Measurements from ENCODE around the gene CABLES1.

Gene CABLES1

GRCh38 chr18:23291456-23292205 lies 156.3 kb downstream of the CABLES1 start:
- in situ Hi-C loops (cut with HindIII; ENCODE audit: low sequenced_read_pairs): no loop called here
- H3K4me3 ChIP-seq (ENCODE audit: low read depth, low read length): no peak overlapping the region
- TF ChIP-seq CTCF (IDR thresholded peaks at IDR 0.05; ENCODE audit: low read depth, low read length, missing control alignments): no peak
- DNase-seq (ENCODE audit: low read depth): peak; percentile 70

DNA sequence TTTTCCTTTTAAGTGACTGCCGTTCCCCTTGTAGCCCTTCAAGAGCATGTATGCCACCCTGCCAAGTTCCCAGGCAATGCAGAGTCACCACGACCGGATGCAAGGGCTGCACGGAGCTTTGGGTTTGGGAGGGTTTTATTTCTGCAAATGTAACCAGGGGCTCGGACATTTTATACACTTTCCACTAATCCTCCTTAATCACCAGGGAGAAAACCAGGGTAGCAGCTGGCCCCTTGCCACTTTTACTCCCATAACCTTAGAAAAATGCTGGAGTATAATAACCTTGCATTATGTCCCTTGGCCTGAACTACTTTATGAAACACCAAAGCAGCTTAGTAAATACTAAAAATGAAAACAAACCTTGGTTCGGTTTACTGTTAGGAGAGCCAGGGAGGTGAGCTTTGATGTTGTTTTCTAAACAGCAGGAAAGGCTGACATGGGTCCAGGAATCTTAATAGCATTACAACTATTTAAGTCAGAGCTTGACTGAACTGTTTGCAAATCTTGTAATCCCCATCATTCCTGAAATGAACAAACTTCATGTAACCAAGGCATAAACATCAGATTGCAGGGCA lies 165.0 kb downstream of the CABLES1 start:
- H3K4me3 ChIP-seq (ENCODE audit: low read depth, low read length): no peak overlapping the region
- TF ChIP-seq CTCF (IDR thresholded peaks at IDR 0.05; ENCODE audit: low read depth, low read length, missing control alignments): no peak
- in situ Hi-C loops (cut with HindIII; ENCODE audit: low sequenced_read_pairs): no loop called here
- DNase-seq (ENCODE audit: low read depth): no peak

- in situ Hi-C loops (cut with HindIII; ENCODE audit: low sequenced_read_pairs): no loop called here
- H3K4me3 ChIP-seq (ENCODE audit: low read depth, low read length): no peak overlapping the region
- no peak for DNase-seq (ENCODE audit: low read depth)
- no peak for TF ChIP-seq CTCF (IDR thresholded peaks at IDR 0.05; ENCODE audit: low read depth, low read length, missing control alignments)
Observed at GRCh38 chr18:23301972-23302371, 166.7 kb downstream of the CABLES1 start.

GRCh38 chr18:23302511-23302850 lies 167.2 kb downstream of the CABLES1 start:
- TF ChIP-seq CTCF (IDR thresholded peaks at IDR 0.05; ENCODE audit: low read depth, low read length, missing control alignments): no peak
- H3K4me3 ChIP-seq (ENCODE audit: low read depth, low read length): no peak overlapping the region
- DNase-seq (ENCODE audit: low read depth): no peak
- in situ Hi-C loops (cut with HindIII; ENCODE audit: low sequenced_read_pairs): no loop called here

DNA sequence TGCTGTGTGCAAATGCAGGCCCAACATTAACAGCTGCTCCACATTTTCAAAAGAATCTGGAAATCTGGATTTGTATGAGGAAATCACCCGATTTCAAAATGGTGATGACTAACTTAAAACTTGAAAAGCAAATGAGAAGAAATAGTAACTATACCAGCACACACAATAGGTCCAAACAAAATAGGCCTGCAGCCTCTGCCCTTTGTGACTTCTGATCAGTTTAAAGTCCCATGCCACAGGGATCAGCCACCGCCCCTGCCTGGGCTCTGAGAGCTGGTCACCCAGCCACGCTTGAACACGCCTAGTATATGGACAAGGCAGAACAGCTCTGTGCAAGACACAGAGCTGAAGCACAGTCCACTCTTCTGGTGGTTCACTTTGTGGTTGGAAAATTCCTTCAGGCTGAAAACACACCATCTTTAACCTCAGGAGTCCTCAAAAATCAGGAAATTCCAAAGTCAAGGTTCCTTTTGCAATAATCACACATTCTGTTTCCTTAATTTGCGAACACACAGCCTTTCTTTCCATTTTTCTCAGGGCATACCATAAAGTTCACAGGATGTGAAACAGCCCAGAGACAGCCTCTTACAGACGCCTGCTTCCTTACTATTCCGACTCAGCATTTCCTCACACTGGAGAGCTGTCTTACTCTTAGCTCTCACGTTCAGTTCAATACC lies 167.7 kb downstream of the CABLES1 start:
- in situ Hi-C loops (cut with HindIII; ENCODE audit: low sequenced_read_pairs): no loop called here
- no peak overlapping the region for H3K4me3 ChIP-seq (ENCODE audit: low read depth, low read length)

GRCh38 chr18:23306822-23307221 lies 171.5 kb downstream of the CABLES1 start:
- no peak for DNase-seq (ENCODE audit: low read depth)
- H3K4me3 ChIP-seq (ENCODE audit: low read depth, low read length): no peak overlapping the region
- no peak for TF ChIP-seq CTCF (IDR thresholded peaks at IDR 0.05; ENCODE audit: low read depth, low read length, missing control alignments)
- in situ Hi-C loops (cut with HindIII; ENCODE audit: low sequenced_read_pairs): no loop called here

More for the DNA sequence above, 167.7 kb downstream of the CABLES1 start:
- TF ChIP-seq CTCF (IDR thresholded peaks at IDR 0.05; ENCODE audit: low read depth, low read length, missing control alignments): no peak
- peak; percentile 90 for DNase-seq (ENCODE audit: low read depth)

All from astrocyte of the cerebellum (primary cell).